ENCODE measurements around the gene PLCB4.

GRCh38 chr20:9236458-9236857 is 167.6 kb downstream of the PLCB4 start:
- no peak for TF ChIP-seq ZNF263 (CRISPR knock-in tag; IDR thresholded peaks at IDR 0.05; ENCODE audit: low read depth)
- no peak for TF ChIP-seq ZNF423 (CRISPR knock-in tag; IDR thresholded peaks at IDR 0.05)
- no peak for TF ChIP-seq RELA (CRISPR knock-in tag; IDR thresholded peaks at IDR 0.05; ENCODE audit: borderline replicate concordance)
- TF ChIP-seq CTCF (IDR thresholded peaks at IDR 0.05): no peak
- TF ChIP-seq MAX (CRISPR knock-in tag; IDR thresholded peaks at IDR 0.05): no peak
- TF ChIP-seq, protein P1, sequence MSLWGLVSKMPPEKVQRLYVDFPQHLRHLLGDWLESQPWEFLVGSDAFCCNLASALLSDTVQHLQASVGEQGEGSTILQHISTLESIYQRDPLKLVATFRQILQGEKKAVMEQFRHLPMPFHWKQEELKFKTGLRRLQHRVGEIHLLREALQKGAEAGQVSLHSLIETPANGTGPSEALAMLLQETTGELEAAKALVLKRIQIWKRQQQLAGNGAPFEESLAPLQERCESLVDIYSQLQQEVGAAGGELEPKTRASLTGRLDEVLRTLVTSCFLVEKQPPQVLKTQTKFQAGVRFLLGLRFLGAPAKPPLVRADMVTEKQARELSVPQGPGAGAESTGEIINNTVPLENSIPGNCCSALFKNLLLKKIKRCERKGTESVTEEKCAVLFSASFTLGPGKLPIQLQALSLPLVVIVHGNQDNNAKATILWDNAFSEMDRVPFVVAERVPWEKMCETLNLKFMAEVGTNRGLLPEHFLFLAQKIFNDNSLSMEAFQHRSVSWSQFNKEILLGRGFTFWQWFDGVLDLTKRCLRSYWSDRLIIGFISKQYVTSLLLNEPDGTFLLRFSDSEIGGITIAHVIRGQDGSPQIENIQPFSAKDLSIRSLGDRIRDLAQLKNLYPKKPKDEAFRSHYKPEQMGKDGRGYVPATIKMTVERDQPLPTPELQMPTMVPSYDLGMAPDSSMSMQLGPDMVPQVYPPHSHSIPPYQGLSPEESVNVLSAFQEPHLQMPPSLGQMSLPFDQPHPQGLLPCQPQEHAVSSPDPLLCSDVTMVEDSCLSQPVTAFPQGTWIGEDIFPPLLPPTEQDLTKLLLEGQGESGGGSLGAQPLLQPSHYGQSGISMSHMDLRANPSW (CRISPR knock-in tag; conservative IDR thresholded peaks at IDR 0.05; ENCODE audit: low read depth): no peak
- TF ChIP-seq NFYB (CRISPR knock-in tag; conservative IDR thresholded peaks at IDR 0.05; ENCODE audit: low read depth): no peak
- no peak for TF ChIP-seq SP1 (CRISPR knock-in tag; conservative IDR thresholded peaks at IDR 0.05)
- no peak for TF ChIP-seq ETV6 (CRISPR knock-in tag; IDR thresholded peaks at IDR 0.05)
- no peak for TF ChIP-seq USF1 (CRISPR knock-in tag; IDR thresholded peaks at IDR 0.05)

Data from WTC11 (cell line).